GM12878 (cell line): ENCODE results near the gene ACOT7.

ENCODE experiments used
- BCL3 ChIP-seq: IDR thresholded peaks from 2 replicates; pipeline ENCODE4 v1.6.1; 2011; ENCODE audit warnings: borderline replicate concordance, low read depth, mild to moderate bottlenecking, moderate library complexity, low read length; ENCODE audit not compliant: insufficient read depth, poor library complexity, severe bottlenecking
- CHD1 ChIP-seq: IDR thresholded peaks from 2 replicates; pipeline ENCODE4 v1.6.1; 2012; ENCODE audit warnings: low read depth, low read length, improper control_type of control experiment
- CREM ChIP-seq: IDR thresholded peaks from 2 replicates; pipeline ENCODE4 v1.6.1; 2014; ENCODE audit warnings: antibody characterized with exemption, low read depth
- CTCF ChIP-seq, 3 experiments: IDR thresholded peaks in 2 of 3; conservative IDR thresholded peaks in 1 of 3; 2 replicates each; pipeline ENCODE4 v1.5.1; 2011; ENCODE audit warnings: low read depth in 3 of 3, low read length in 3 of 3, mild to moderate bottlenecking in 3 of 3, control low read depth in 2 of 3, moderate library complexity in 2 of 3, inconsistent platforms in 1 of 3, mixed read lengths in 1 of 3; ENCODE audit not compliant: control insufficient read depth in 2 of 3, insufficient read depth in 1 of 3; ENCODE audit errors: extremely low read depth in 1 of 3
- EED ChIP-seq: sonication (generic); IDR thresholded peaks from 2 replicates; pipeline ENCODE4 v1.6.1; 2016; ENCODE audit warnings: antibody characterized with exemption, low read depth
- EGR1 ChIP-seq, 2 experiments: IDR thresholded peaks; 1 replicate in 1 of 2; 2 replicates in 1 of 2; pipeline ENCODE4 v1.6.1; 2011 to 2012; ENCODE audit warnings: low read depth in 2 of 2, low read length in 2 of 2, borderline replicate concordance in 1 of 2, mild to moderate bottlenecking in 1 of 2, moderate library complexity in 1 of 2
- MAX ChIP-seq: IDR thresholded peaks from 2 replicates; pipeline ENCODE4 v1.6.1; 2012; ENCODE audit warnings: low read depth, low read length, improper control_type of control experiment
- MYC ChIP-seq: IDR thresholded peaks from 2 replicates; pipeline ENCODE4 v1.6.1; 2011; ENCODE audit warnings: mild to moderate bottlenecking, low read length, moderate library complexity, inconsistent platforms; ENCODE audit not compliant: insufficient read depth, insufficient replicate concordance, insufficient read length, severe bottlenecking
- NFIC ChIP-seq: IDR thresholded peaks from 2 replicates; pipeline ENCODE4 v1.6.1; 2012; ENCODE audit warnings: low read depth, mild to moderate bottlenecking, inconsistent platforms, low read length, moderate library complexity
- POLR2A ChIP-seq: IDR thresholded peaks from 2 replicates; pipeline ENCODE4 v1.6.1; 2011; ENCODE audit warnings: low read depth, mild to moderate bottlenecking, low read length
- POLR2AphosphoS2 ChIP-seq: IDR thresholded peaks from 2 replicates; pipeline ENCODE4 v1.6.1; 2011; ENCODE audit warnings: low read depth, mild to moderate bottlenecking, low read length, improper control_type of control experiment, moderate library complexity
- USF1 ChIP-seq: IDR thresholded peaks from 2 replicates; pipeline ENCODE4 v1.6.1; 2011; ENCODE audit warnings: borderline replicate concordance, low read depth, mild to moderate bottlenecking, moderate library complexity, mixed read lengths, low read length; ENCODE audit not compliant: insufficient read depth; ENCODE audit errors: extremely low read length
- WRNIP1 ChIP-seq: IDR thresholded peaks from 2 replicates; pipeline ENCODE4 v1.6.1; 2011; ENCODE audit warnings: low read depth, low read length, improper control_type of control experiment, borderline replicate concordance

- TF ChIP-seq BCL3 = no peak
- no peak for TF ChIP-seq POLR2AphosphoS2
- no peak for TF ChIP-seq WRNIP1
- TF ChIP-seq USF1 = no peak
- TF ChIP-seq NFIC = no peak
- peak in 2 of 3 experiments; percentile 9 to 14; a peak in 2 of 6 replicates for TF ChIP-seq CTCF (IDR thresholded peaks at IDR 0.05 in 2 of 3, conservative IDR thresholded peaks at IDR 0.05 in 1 of 3; ENCODE audit: control insufficient read depth in 2 of 3, extremely low read depth in 1 of 3, insufficient read depth in 1 of 3, low read depth in 3 of 3, low read length in 3 of 3)
- TF ChIP-seq MAX = no peak
- TF ChIP-seq EED = no peak
- TF ChIP-seq MYC = no peak
- no peak for TF ChIP-seq POLR2A
- no peak for TF ChIP-seq CHD1
- TF ChIP-seq CREM = no peak
- no peak for TF ChIP-seq EGR1 (IDR thresholded peaks at IDR 0.05; ENCODE audit: borderline replicate concordance in 1 of 2, low read depth in 2 of 2, low read length in 2 of 2)
Observed at GRCh38 chr1:6409053-6409452, 15.5 kb upstream of the ACOT7 start.
